Stimulated activated effector memory CD8-positive, alpha-beta T cell treated with anti-CD3 and anti-CD28 coated beads, Interleukin-12 subunit alpha, Interleukin-12 subunit beta, amount 100 ng/mL, for 72 hours (primary cell): ENCODE measurements around the gene C2orf92.
"Not testable (repeated sequence)": the region's sequence is repeated elsewhere in the genome, so short reads cannot be mapped to it uniquely, and the experiment has no call there.

Experiments
- ATAC-seq: fragments of 150-1000 bp; cut with Tn5 transposase; 2 replicates; pipeline ENCODE4 v1.10.0; 2021
- DNase-seq, 2 donors: peaks; one replicate each; pipeline ENCODE4 v3.0.0; 2021 to 2022; ENCODE audit warnings: low spot score in 2 of 2
- H3K27ac Mint-ChIP-seq: one replicate; pipeline ENCODE4 v1.8.0; 2022; ENCODE audit warnings: mild to moderate bottlenecking, mixed read lengths
- H3K36me3 Mint-ChIP-seq: one replicate; pipeline ENCODE4 v1.8.0; 2022; ENCODE audit warnings: mild to moderate bottlenecking, mixed read lengths
- H3K4me1 Mint-ChIP-seq: one replicate; pipeline ENCODE4 v1.8.0; 2022; ENCODE audit warnings: mixed read lengths
- H3K4me3 Mint-ChIP-seq: one replicate; pipeline ENCODE4 v1.8.0; 2022; ENCODE audit warnings: mild to moderate bottlenecking, mixed read lengths
- H3K9me3 Mint-ChIP-seq: one replicate; pipeline ENCODE4 v1.8.0; 2022; ENCODE audit warnings: mixed read lengths

Gene C2orf92

GRCh38 chr2:97669448-97669847 lies at the start of gene C2orf92:
Gene C2orf92, plus strand, starts transcription at chr2:97669713. Its CDS starts 76 bp downstream, at chr2:97669789.
- Mint-ChIP-seq H3K36me3 (peaks cover 21% of the 10 kb centered on the region), H3K9me3 (no peaks in the 10 kb centered on the region), H3K27ac (no peak within 1 kb of the TSS), H3K4me3 (no peak within 1 kb of the TSS), H3K4me1 (peaks cover 16% of the 10 kb centered on the region)
- DNase-seq (no peak), ATAC-seq (no peak)

GRCh38 chr2:97620492-97620891 lies 49.0 kb upstream of the C2orf92 start:
- not testable (repeated sequence) for ATAC-seq, H3K36me3 Mint-ChIP-seq, DNase-seq, H3K4me3 Mint-ChIP-seq, H3K27ac Mint-ChIP-seq, H3K4me1 Mint-ChIP-seq, H3K9me3 Mint-ChIP-seq

- H3K36me3 Mint-ChIP-seq, H3K9me3 Mint-ChIP-seq, ATAC-seq, H3K4me1 Mint-ChIP-seq, H3K4me3 Mint-ChIP-seq, DNase-seq: not testable (repeated sequence)
- H3K27ac Mint-ChIP-seq: peak overlapping the region; percentile 37
Observed at GRCh38 chr2:97622976-97623375, 46.5 kb upstream of the C2orf92 start.

GRCh38 chr2:97625354-97626048 lies 44.0 kb upstream of the C2orf92 start:
- not testable (repeated sequence) for H3K36me3 Mint-ChIP-seq, H3K9me3 Mint-ChIP-seq, H3K27ac Mint-ChIP-seq, ATAC-seq, H3K4me1 Mint-ChIP-seq, H3K4me3 Mint-ChIP-seq, DNase-seq

- DNase-seq, H3K4me3 Mint-ChIP-seq, ATAC-seq, H3K27ac Mint-ChIP-seq, H3K9me3 Mint-ChIP-seq, H3K4me1 Mint-ChIP-seq, H3K36me3 Mint-ChIP-seq: not testable (repeated sequence)
Observed at GRCh38 chr2:97626049-97626430, 43.5 kb upstream of the C2orf92 start.

- no peak overlapping the region for H3K4me3 Mint-ChIP-seq
- no peak for ATAC-seq
Observed at GRCh38 chr2:97644023-97644717, 25.3 kb upstream of the C2orf92 start.

GRCh38 chr2:97645112-97645694 lies 24.3 kb upstream of the C2orf92 start:
- peak in 1 of 2 donors; percentile 25 for DNase-seq
- Mint-ChIP-seq H3K9me3 (no peaks in the 10 kb centered on the region), H3K4me3 (peak overlapping the region; percentile 90), H3K27ac (peak overlapping the region; percentile 94), H3K4me1 (peaks cover 22% of the 10 kb centered on the region), H3K36me3 (peaks cover 51% of the 10 kb centered on the region)
- ATAC-seq: peak; percentile 71

More at GRCh38 chr2:97644023-97644717, 25.3 kb upstream of the C2orf92 start:
- DNase-seq: peak in 1 of 2 donors; percentile 43
- Mint-ChIP-seq H3K36me3 (peaks cover 40% of the 10 kb centered on the region), H3K4me1 (peaks cover 17% of the 10 kb centered on the region), H3K9me3 (no peaks in the 10 kb centered on the region), H3K27ac (no peak overlapping the region)

- ATAC-seq (peak; percentile 93), DNase-seq (peak; percentile 95 to 99)
- H3K27ac Mint-ChIP-seq: peak within 1 kb of the TSS; percentile 94
- H3K9me3 Mint-ChIP-seq: no peaks in the 10 kb centered on the region
- peaks cover 58% of the 10 kb centered on the region for H3K36me3 Mint-ChIP-seq
- peaks cover 24% of the 10 kb centered on the region for H3K4me1 Mint-ChIP-seq
- peak within 1 kb of the TSS; percentile 90 for H3K4me3 Mint-ChIP-seq
Observed at GRCh38 chr2:97645695-97646629, 23.6 kb upstream of the C2orf92 start, which contains the start of gene COX5B. Gene COX5B, plus strand, starts transcription at chr2:97646062. Its CDS starts 25 bp downstream, at chr2:97646087.

GRCh38 chr2:97646977-97647376 lies 22.5 kb upstream of the C2orf92 start:
- peaks cover 68% of the 10 kb centered on the region for H3K36me3 Mint-ChIP-seq
- no peaks in the 10 kb centered on the region for H3K9me3 Mint-ChIP-seq
- no peak for DNase-seq
- peak overlapping the region; percentile 90 for H3K4me3 Mint-ChIP-seq
- peak overlapping the region; percentile 94 for H3K27ac Mint-ChIP-seq
- no peak for ATAC-seq
- peaks cover 28% of the 10 kb centered on the region for H3K4me1 Mint-ChIP-seq

- peaks cover 86% of the 10 kb centered on the region for H3K36me3 Mint-ChIP-seq
- ATAC-seq (no peak), DNase-seq (peak in 1 of 2 donors; percentile 39)
- peaks cover 39% of the 10 kb centered on the region for H3K4me1 Mint-ChIP-seq
- H3K9me3 Mint-ChIP-seq: no peaks in the 10 kb centered on the region
- H3K4me3 Mint-ChIP-seq: no peak overlapping the region
- H3K27ac Mint-ChIP-seq: no peak overlapping the region
Observed at GRCh38 chr2:97651114-97651513, 18.4 kb upstream of the C2orf92 start.

- ATAC-seq (no peak), DNase-seq (no peak)
- no peak overlapping the region for H3K27ac Mint-ChIP-seq
- no peaks in the 10 kb centered on the region for H3K9me3 Mint-ChIP-seq
- H3K4me1 Mint-ChIP-seq: peaks cover 34% of the 10 kb centered on the region
- H3K36me3 Mint-ChIP-seq: peaks cover 86% of the 10 kb centered on the region
- H3K4me3 Mint-ChIP-seq: no peak overlapping the region
Observed at GRCh38 chr2:97653473-97653872, 16.0 kb upstream of the C2orf92 start.

GRCh38 chr2:97653874-97654273 lies 15.6 kb upstream of the C2orf92 start:
- H3K27ac Mint-ChIP-seq: peak overlapping the region; percentile 89
- H3K4me3 Mint-ChIP-seq: peak overlapping the region; percentile 6
- peaks cover 38% of the 10 kb centered on the region for H3K4me1 Mint-ChIP-seq
- peaks cover 86% of the 10 kb centered on the region for H3K36me3 Mint-ChIP-seq
- ATAC-seq (no peak), DNase-seq (no peak)
- H3K9me3 Mint-ChIP-seq: no peaks in the 10 kb centered on the region

GRCh38 chr2:97654309-97654708 lies 15.2 kb upstream of the C2orf92 start:
- Mint-ChIP-seq H3K4me1 (peaks cover 39% of the 10 kb centered on the region), H3K27ac (peak overlapping the region; percentile 89), H3K36me3 (peaks cover 85% of the 10 kb centered on the region), H3K4me3 (peak overlapping the region; percentile 6), H3K9me3 (no peaks in the 10 kb centered on the region)
- DNase-seq: no peak
- peak; percentile 82 for ATAC-seq

- DNase-seq (peak in 1 of 2 donors; percentile 46), ATAC-seq (peak; percentile 42)
- Mint-ChIP-seq H3K9me3 (no peaks in the 10 kb centered on the region), H3K4me1 (peaks cover 37% of the 10 kb centered on the region), H3K4me3 (peak overlapping the region; percentile 6), H3K36me3 (peaks cover 85% of the 10 kb centered on the region), H3K27ac (peak overlapping the region; percentile 89)
Observed at GRCh38 chr2:97654791-97655190, 14.7 kb upstream of the C2orf92 start.
